Neural progenitor cell (in vitro differentiated cells): ENCODE data around the gene MCUR1.

ENCODE experiments used
- EZH2 ChIP-seq: fragments of 200-600 bp; sonication (generic); IDR thresholded peaks from 2 replicates; pipeline ENCODE4 v1.6.1; 2017; ENCODE audit warnings: antibody characterized with exemption, mild to moderate bottlenecking, moderate library complexity
- EZH2phosphoT487 ChIP-seq: fragments of 200-600 bp; sonication (generic); IDR thresholded peaks from 2 replicates; pipeline ENCODE4 v1.6.1; 2017; ENCODE audit warnings: antibody characterized with exemption
- TF ChIP-seq, protein P1 (sequence below): fragments of 200-600 bp; sonication (generic); IDR thresholded peaks from 2 replicates; pipeline ENCODE4 v1.5.1; 2017; ENCODE audit warnings: antibody characterized with exemption, mild to moderate bottlenecking

DNA sequence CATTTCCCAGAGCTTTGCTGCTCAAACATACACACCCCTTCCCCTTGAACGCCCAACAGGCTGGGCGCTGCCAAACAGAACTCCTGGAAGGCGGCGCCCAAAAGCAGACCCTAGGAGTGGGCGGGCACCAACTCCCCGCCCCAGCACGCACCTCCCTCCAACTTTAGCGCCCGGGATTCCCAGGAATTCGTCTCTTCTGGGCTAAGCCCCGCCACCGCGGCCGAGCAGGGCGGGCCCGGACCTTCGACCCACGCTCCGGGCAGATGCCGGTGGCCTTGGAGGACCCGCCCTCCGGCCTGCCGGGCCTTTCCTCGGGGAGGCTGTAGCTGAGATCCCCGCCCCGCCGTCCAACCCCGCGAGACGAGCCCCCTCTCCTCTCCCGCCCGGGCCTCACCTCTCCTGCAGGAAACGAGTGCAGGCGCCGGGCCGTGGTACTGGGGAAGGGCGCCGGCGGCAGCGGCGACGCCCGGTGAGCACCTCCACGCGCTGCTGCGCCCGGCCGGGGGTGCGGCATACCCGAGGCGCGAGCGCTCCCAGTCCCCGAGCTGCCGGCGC is 659 bp downstream of the MCUR1 start:
- TF ChIP-seq EZH2 = no peak
- TF ChIP-seq, protein P1, sequence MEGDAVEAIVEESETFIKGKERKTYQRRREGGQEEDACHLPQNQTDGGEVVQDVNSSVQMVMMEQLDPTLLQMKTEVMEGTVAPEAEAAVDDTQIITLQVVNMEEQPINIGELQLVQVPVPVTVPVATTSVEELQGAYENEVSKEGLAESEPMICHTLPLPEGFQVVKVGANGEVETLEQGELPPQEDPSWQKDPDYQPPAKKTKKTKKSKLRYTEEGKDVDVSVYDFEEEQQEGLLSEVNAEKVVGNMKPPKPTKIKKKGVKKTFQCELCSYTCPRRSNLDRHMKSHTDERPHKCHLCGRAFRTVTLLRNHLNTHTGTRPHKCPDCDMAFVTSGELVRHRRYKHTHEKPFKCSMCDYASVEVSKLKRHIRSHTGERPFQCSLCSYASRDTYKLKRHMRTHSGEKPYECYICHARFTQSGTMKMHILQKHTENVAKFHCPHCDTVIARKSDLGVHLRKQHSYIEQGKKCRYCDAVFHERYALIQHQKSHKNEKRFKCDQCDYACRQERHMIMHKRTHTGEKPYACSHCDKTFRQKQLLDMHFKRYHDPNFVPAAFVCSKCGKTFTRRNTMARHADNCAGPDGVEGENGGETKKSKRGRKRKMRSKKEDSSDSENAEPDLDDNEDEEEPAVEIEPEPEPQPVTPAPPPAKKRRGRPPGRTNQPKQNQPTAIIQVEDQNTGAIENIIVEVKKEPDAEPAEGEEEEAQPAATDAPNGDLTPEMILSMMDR = no peak
- no peak for TF ChIP-seq EZH2phosphoT487
